Measurements from ENCODE around the gene ATG4D.

The ATG4D gene

DNA sequence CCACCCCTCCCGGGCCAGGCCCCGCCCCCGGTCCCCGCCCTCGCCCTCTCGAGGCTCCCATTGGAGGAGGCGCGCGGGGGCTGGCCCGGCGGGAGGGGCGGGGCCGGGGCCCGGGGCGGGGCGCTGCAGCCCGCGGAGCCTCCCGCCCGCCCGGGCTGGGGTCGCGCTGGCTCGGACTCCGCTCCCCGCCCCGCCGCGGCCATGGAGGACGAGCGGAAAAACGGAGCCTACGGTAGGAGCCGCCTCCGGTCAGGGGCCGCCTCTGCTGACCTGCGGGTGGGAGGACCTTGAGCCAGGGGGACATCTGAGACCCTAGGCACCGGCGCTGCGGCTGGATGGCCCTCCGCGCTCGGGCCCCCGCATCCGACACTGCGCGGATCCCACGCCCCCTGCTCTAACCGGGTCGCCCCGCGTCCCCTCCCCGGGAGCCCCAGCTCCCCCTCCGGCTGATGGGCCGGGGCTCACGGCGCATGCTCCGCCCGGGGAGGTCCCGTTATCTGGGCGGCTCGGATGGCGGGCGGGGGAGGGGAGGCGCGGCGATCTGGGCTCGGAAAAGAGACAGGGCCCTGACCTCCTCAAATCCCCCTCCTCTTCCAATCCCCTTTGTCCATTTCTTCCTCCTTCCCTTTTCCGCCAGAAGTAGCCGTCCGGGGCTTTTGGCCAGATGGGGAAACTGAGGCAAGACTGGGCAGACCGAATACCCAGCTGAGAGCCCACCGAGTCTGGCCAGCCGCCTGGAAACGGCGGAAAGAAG lies 58.8 kb downstream of the ATG4D start:
- in situ Hi-C loops (cut with HindIII; ENCODE audit: low sequenced_read_pairs): no loop called here
- peak; percentile 19 for DNase-seq (ENCODE audit: low read depth)
- TF ChIP-seq CTCF (IDR thresholded peaks at IDR 0.05; ENCODE audit: low read depth, low read length, missing control alignments): no peak

More for the DNA sequence above, 58.8 kb downstream of the ATG4D start:
- H3K4me3 ChIP-seq (ENCODE audit: low read depth, low read length): peak overlapping the region; percentile 93
